GM12872 (cell line): ENCODE data around the gene ASIC3.

Experiments used
- CTCF ChIP-seq: IDR thresholded peaks from 3 replicates; pipeline ENCODE4 v1.5.1; 2011; ENCODE audit warnings: low read depth, mild to moderate bottlenecking, low read length, moderate library complexity; ENCODE audit not compliant: insufficient read depth

The ASIC3 gene

GRCh38 chr7:151062111-151062398 is 13.7 kb downstream of the ASIC3 start:
- no peak for TF ChIP-seq CTCF

GRCh38 chr7:151062399-151063211 is 14.3 kb downstream of the ASIC3 start:
- no peak for TF ChIP-seq CTCF

GRCh38 chr7:151063212-151063561 is 14.9 kb downstream of the ASIC3 start:
- no peak for TF ChIP-seq CTCF

- no peak for TF ChIP-seq CTCF
Observed at GRCh38 chr7:151064454-151064853, 16.1 kb downstream of the ASIC3 start.

- TF ChIP-seq CTCF = no peak
Observed at GRCh38 chr7:151064993-151065392, 16.7 kb downstream of the ASIC3 start.

GRCh38 chr7:151065516-151065915 is 17.2 kb downstream of the ASIC3 start:
- no peak for TF ChIP-seq CTCF

GRCh38 chr7:151066273-151066974 is 18.1 kb downstream of the ASIC3 start:
- TF ChIP-seq CTCF = no peak
